Mononuclear cell (primary cell): ENCODE data around the gene LMX1A. TPM values are rescaled to one million over a fixed set of nuclear protein-coding genes. Genes with fewer than 3 reads are reported as not detected.

ENCODE experiments used
- H3K27me3 ChIP-seq: 2 replicates; pipeline ENCODE4 v1.6.0; 2011; ENCODE audit warnings: low read length, control low read depth; ENCODE audit not compliant: insufficient read depth
- H3K4me1 ChIP-seq: 2 replicates; pipeline ENCODE4 v1.5.1; 2011; ENCODE audit warnings: mild to moderate bottlenecking, low read length, control low read depth; ENCODE audit not compliant: insufficient read depth
- H3K4me3 ChIP-seq: 2 replicates; pipeline ENCODE4 v1.5.1; 2011; ENCODE audit warnings: mild to moderate bottlenecking, low read length, moderate library complexity
- H3K9me3 ChIP-seq: 2 replicates; pipeline ENCODE4 v1.5.1; 2011; ENCODE audit warnings: low read depth, mild to moderate bottlenecking, control low read depth, low read length
- total RNA-seq: library from RNA; depleted of rRNA; stranded (reverse); fragments of >200 nt; gene quantifications from one replicate; pipeline ENCODE4 v1.2.3, GENCODE V29; 2012

LMX1A gene
- total RNA-seq, 1 donor, result not detected

DNA sequence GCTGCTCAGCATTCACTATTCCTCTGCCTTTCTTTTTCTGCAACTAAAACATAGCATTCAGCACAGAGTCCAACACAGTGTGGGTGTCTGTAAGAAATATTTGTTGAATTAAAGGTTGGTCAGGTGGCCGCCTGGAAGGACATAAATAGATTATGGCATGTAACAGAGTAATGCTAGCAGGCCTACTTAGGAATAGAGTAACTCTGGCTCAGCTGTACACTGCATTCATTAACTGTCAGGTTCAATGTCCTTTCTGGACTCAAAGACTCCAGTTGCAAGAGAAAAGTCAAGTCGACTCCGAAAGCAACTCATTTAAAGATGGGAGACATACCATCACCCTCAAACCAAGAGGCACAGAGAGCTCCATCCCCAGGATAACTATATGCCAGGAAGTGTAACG is 116.0 kb downstream of the LMX1A start:
- H3K4me1 ChIP-seq, result no peaks in the 10 kb centered on the region
- no peak overlapping the region for H3K4me3 ChIP-seq
- H3K9me3 ChIP-seq, result no peaks in the 10 kb centered on the region
- H3K27me3 ChIP-seq, result peaks cover 35% of the 10 kb centered on the region

DNA sequence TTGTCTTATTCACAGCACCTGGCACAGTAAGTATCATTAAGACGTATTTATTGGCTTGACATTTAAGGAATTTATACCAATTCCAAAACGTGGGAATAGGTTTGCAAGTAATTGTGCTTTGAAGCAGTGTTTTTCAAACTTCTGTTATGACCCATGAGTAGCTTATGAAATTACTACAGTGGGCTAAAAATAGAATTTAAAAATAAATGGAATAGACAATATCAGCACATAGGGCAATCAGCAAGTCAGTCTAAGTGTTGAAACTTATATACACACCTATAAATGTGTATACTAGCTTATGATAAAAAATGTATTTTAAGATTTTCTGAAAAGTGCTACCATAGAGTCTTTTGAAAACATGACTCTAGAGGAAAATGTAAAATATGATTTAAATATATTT is 116.6 kb downstream of the LMX1A start:
- H3K4me3 ChIP-seq, result no peak overlapping the region
- no peaks in the 10 kb centered on the region for H3K4me1 ChIP-seq
- H3K9me3 ChIP-seq, result no peaks in the 10 kb centered on the region
- H3K27me3 ChIP-seq, result peaks cover 41% of the 10 kb centered on the region

DNA sequence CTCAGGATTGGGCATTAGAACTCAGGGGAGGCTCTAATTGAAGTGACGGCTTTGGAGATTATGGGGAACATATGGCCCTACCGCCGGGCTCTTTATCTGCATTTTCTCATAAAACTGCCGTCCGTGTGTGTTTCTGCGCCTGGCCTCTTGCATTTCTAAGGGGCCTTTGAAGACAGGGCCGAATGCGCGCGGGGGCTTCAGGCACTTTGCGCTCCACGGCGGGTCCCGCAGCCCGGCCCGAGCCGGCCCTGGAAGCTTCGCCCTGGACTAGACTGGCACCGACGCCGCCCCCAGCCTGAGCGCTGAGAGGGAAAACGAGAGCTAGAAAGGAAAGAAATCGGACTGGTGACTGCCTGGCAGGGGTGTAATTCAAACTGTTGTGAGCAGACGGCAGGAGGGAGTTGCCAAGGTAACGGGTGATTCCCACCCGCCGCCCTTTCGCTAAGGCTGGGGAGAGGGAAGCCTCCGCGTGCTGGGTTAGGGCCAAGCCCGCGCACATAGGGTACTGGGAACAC is 120.7 kb downstream of the LMX1A start:
- Histone ChIP-seq H3K4me1 (no peaks in the 10 kb centered on the region), H3K9me3 (no peaks in the 10 kb centered on the region), H3K4me3 (no peak overlapping the region), H3K27me3 (peaks cover 49% of the 10 kb centered on the region)

DNA sequence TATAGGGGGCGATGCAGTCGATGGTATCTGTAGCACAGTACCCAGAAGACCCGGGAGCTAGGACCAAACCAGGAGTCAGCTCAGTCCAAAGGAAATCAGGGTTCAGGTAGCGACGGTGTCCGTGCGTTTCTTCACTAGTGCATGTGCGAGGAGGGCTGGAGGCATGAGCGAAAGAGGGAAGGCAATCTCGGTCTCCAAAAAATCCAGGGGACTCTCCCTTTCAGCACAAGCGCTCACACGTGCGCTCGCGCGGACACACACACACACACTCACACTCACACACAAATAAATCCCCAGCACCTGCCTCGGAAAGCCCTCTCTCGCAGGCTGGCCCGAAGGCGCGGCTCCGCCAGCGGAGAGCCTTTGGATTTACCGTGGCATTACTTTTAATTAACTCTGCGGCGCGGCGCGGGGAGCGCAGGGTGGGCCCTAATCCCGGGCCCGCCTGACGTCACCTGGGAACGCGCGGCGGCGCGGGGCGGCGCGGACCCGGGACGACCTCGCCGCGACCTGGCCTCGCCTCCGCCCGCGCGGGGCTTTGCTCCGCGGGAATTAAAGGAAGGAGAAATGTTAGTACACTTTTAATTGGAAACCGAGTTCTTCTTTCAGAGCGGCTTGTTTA is 121.2 kb downstream of the LMX1A start:
- Histone ChIP-seq H3K4me1 (no peaks in the 10 kb centered on the region), H3K27me3 (peaks cover 49% of the 10 kb centered on the region), H3K4me3 (no peak overlapping the region), H3K9me3 (no peaks in the 10 kb centered on the region)

DNA sequence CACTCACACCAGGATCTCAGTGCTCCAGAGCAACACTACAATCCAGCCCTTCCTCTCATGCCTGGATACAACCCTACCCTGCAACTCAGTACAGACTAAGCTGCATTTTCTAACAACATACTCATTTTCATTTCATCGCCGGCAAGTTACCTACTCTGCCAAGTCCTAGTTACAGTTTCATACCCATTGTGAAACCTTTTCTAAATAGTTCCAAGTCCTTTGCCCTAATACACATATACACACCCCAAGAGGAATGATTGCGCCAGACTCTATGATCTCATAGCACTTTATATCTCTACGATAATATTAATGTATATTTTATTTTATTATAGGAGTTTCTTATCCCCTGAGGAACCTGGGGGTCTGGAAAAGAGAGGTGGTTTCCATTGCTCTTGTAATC is 122.4 kb downstream of the LMX1A start:
- Histone ChIP-seq H3K27me3 (peaks cover 49% of the 10 kb centered on the region), H3K9me3 (no peaks in the 10 kb centered on the region), H3K4me3 (no peak overlapping the region), H3K4me1 (no peaks in the 10 kb centered on the region)

DNA sequence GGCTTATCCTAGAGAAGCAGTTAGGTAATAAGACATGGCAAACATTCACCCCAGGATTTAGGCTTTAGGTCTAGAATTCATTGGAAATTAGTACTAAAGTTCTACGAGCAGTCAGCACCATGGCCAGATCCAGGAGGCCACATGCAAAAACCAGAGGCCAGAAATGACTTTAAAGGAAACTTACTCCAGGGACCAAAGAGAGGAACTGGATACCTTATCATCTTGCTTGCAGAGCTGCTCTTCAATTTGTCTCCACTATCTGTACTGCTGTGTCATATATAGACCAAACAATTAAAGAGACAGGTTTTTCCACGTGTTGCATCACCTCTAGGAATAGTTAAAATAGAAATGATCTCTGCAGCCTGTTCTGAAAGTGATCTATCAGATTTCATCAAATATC is 127.8 kb downstream of the LMX1A start:
- no peaks in the 10 kb centered on the region for H3K9me3 ChIP-seq
- H3K4me1 ChIP-seq, result no peaks in the 10 kb centered on the region
- peaks cover 6% of the 10 kb centered on the region for H3K27me3 ChIP-seq
- no peak overlapping the region for H3K4me3 ChIP-seq

DNA sequence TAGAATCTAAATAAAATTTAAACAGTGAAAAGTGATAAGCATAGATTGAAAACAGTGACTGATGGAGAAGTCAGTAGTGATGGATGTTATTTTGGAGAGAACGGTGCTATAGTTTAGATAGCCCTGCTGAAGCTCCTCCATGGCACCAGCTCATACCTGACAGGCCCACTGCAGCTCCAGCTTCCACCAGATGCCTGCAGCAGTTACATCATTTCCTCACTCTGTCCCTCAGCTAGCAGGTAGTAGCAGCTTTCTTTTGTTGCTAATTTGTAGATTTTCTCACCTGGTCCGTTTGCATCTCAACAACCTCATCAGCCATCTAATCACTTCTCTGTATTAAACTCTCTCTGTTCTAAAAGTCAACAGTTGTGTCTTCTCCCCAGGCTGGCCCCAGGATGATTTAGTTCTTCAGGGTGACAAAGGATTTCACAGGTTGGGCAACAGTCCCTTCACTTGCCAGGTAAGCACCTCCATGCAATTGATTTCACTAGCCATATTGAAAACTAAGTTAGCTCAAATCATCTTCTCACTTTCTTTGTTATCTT is 128.3 kb downstream of the LMX1A start:
- H3K4me3 ChIP-seq, result no peak overlapping the region
- H3K4me1 ChIP-seq, result no peaks in the 10 kb centered on the region
- peaks cover 3% of the 10 kb centered on the region for H3K27me3 ChIP-seq
- no peaks in the 10 kb centered on the region for H3K9me3 ChIP-seq

DNA sequence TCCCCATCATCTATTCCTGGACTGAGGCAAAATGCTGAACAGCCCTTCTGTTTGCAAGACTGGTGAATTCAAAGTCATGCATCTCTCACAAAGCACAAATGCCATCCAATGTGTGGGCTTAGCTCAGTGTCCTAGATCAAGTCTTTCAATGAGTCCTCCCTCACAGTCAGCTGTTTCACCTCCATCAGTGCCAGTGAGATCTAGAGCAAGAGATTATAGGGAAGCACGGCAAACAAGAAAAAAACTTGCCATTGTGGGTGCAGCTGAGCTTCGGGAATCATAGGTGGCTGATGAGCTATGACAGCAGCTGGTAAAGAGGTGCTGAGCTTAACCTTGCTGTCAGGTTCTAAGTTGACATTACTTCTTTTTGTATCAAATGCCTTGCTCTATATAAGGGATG is 130.2 kb downstream of the LMX1A start:
- H3K27me3 ChIP-seq, result no peaks in the 10 kb centered on the region
- no peaks in the 10 kb centered on the region for H3K9me3 ChIP-seq
- no peaks in the 10 kb centered on the region for H3K4me1 ChIP-seq

DNA sequence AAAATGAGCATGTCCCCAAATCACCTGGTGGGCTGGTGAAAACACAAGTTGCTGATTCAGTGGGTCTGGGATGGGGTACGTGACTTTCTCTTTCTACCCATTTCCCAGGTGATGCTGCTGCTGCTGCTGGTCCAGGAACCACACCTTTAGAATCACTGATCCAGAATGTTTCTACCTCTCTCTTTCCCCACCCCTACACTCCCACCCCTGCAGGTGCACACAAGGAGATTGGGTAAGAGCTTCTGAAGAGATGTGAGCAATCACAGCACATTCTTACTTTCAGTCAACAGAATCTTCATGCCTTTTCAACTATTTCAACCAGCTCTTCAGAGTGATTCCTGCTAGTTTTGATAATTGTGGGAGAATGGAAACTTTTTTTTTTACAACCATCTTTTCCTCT is 130.9 kb downstream of the LMX1A start:
- Histone ChIP-seq H3K4me3 (no peak overlapping the region), H3K9me3 (no peaks in the 10 kb centered on the region), H3K27me3 (no peaks in the 10 kb centered on the region), H3K4me1 (no peaks in the 10 kb centered on the region)

More for the DNA sequence above, 130.2 kb downstream of the LMX1A start:
- H3K4me3 ChIP-seq, result no peak overlapping the region

DNA sequence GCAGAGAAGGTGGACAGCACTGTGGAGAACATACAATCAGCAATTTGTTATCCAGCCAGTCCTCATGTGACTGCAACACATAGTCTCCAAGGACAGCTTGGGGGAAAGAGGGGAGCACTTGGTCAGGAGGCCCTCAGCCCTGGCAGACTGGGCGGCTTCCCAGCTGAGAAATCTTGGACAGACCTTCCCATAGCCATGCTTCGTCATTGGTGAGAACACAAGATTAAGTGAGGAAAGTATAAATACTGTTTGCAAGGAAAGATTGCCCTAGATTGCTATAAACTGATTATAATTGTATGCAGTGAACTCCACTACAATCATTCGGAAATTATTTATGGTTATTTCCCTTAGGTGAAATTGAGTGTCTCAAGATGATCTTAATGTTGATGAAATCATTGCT is 131.5 kb downstream of the LMX1A start:
- Histone ChIP-seq H3K4me3 (no peak overlapping the region), H3K4me1 (no peaks in the 10 kb centered on the region)

DNA sequence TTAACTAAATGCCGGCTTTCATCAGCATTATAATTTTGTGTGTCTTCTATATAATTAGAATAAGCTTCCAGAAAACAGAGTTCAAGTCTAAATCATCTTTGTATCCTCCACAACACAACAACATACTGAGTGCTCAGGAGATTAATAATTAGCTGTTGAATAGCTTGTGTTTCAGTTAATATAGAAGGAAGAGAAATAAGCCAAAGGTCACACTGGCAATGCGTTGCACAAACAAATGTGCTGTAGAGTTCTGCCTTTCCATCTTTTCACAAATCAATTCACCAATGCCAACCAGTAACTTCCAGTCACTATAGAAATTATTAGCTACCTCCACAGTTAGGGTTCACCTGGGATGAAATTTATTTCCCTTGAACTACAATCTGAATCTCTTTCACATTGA is 132.0 kb downstream of the LMX1A start:
- Histone ChIP-seq H3K27me3 (no peaks in the 10 kb centered on the region), H3K4me1 (no peaks in the 10 kb centered on the region), H3K4me3 (no peak overlapping the region), H3K9me3 (no peaks in the 10 kb centered on the region)

More for the DNA sequence above, 131.5 kb downstream of the LMX1A start:
- H3K9me3 ChIP-seq, result no peaks in the 10 kb centered on the region
- no peaks in the 10 kb centered on the region for H3K27me3 ChIP-seq

DNA sequence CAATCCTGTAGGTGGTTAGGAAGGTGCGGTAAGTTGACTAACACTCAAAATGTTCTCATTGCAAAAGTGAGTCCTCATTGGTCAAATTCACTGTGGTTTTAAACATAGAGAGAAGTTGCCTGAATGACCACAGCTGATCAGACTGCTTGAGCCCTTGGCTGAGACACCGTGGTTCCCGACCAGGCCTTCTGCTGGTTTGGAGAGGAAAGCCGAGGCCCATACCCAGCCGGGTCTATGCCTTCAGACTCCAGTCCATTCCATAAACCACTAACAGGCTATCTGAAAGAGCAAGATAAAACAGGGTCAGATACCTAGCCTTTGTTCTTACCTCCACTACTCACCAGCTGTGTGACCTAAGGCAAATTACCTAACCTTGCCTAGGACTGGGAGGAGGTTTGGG is 133.9 kb downstream of the LMX1A start:
- Histone ChIP-seq H3K4me3 (no peak overlapping the region), H3K4me1 (no peaks in the 10 kb centered on the region), H3K9me3 (no peaks in the 10 kb centered on the region), H3K27me3 (no peaks in the 10 kb centered on the region)

DNA sequence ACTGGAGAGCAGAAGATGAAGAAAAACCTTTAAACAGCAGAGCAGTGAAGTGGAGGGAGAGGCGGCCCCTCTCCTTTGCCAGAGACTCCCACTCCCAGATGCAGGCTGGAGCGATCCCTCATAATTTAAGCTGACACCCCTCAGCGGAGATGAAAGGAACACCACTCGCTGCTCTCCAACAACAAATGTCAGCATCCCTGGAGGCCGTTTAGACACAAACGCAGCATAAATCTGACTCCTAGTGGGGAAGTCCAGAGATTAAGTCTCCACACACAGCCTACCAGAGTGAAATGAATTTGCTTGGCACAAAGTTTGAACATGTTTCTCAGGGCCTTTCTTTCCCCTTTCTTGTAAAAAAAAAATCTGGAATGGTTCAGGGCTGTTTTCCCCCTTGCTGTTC is 137.8 kb downstream of the LMX1A start:
- no peaks in the 10 kb centered on the region for H3K9me3 ChIP-seq
- no peaks in the 10 kb centered on the region for H3K27me3 ChIP-seq
- no peak overlapping the region for H3K4me3 ChIP-seq
- no peaks in the 10 kb centered on the region for H3K4me1 ChIP-seq

DNA sequence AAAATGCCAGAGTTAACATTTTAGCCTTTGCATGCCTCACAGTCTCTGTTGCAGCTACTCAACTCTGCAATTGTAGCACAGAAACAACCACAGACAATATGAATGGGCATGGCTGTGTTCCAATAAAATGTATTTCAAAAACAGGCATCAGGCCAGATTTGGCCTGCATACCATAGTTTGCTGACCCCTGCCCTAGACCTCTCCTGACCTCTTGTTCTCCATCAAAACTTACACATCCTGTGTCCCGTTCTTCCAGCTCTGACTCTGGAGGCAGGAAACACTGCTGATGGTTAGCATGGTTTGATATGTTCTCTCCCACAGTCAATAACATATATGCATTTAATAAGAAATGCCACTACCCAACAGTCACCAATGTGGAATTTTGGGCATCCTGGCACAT is 138.6 kb downstream of the LMX1A start:
- Histone ChIP-seq H3K27me3 (no peaks in the 10 kb centered on the region), H3K9me3 (no peaks in the 10 kb centered on the region), H3K4me3 (no peak overlapping the region), H3K4me1 (no peaks in the 10 kb centered on the region)

DNA sequence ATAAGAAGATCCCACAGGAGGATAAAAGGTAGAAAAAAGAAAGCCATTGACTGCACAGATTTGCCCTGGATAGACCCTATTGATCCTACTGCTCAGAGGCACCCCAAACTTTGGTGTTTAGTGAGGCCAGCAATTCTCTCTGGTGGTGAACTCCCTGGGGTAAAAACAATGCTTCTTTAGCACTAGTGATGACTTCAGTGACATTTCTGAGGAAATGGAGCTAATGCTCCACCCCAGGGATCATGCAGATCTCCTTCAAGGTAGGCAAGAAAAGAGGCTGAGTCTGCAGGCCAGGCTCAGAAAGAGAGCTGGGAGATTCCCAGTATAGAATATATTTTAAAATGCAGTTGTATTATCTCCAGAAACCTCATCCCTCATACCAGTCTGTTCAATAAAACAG is 140.3 kb downstream of the LMX1A start:
- Histone ChIP-seq H3K27me3 (no peaks in the 10 kb centered on the region), H3K4me1 (no peaks in the 10 kb centered on the region), H3K4me3 (no peak overlapping the region), H3K9me3 (no peaks in the 10 kb centered on the region)

DNA sequence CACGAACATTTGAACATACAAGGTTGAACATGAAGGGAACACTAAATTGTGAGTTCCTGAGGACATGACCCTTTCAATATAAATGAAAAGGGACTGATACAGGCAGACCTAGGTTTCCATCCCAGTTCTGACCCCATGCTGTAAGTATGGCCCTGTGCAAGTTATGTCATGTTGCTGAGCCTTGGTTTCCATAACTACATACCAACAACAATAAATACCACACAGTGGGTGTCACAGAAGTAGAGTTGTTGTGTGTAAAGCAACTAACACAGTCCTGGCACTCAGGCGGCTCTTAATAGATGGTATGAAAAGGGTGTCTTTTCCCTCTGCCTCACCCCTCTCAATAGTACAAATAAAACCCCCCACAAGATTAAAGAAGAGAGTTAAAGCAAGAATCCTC is 140.8 kb downstream of the LMX1A start:
- Histone ChIP-seq H3K4me1 (no peaks in the 10 kb centered on the region), H3K4me3 (no peak overlapping the region), H3K27me3 (no peaks in the 10 kb centered on the region), H3K9me3 (no peaks in the 10 kb centered on the region)
